Measurements from ENCODE around the gene SLC2A6.

SLC2A6 gene

GRCh38 chr9:133495327-133496293 is 16.7 kb upstream of the SLC2A6 start:
- H3K4me3 Mint-ChIP-seq = no peak overlapping the region
- no peak overlapping the region for H3K27ac Mint-ChIP-seq
- ATAC-seq (replicated peaks) = no peak
- H3K27me3 Mint-ChIP-seq = peaks cover 26 to 35% of the 10 kb centered on the region in 2 donors
- H3K4me1 Mint-ChIP-seq (ENCODE audit: low read depth in 2 of 2) = no peaks in the 10 kb centered on the region
- no peaks in the 10 kb centered on the region for H3K9me3 Mint-ChIP-seq
- H3K36me3 Mint-ChIP-seq (ENCODE audit: insufficient read depth) = no peaks in the 10 kb centered on the region
- no peak for DNase-seq

GRCh38 chr9:133494636-133495326 is 15.9 kb upstream of the SLC2A6 start:
- no peak overlapping the region for H3K27ac Mint-ChIP-seq
- H3K9me3 Mint-ChIP-seq = no peaks in the 10 kb centered on the region
- H3K36me3 Mint-ChIP-seq (ENCODE audit: insufficient read depth) = no peaks in the 10 kb centered on the region
- H3K27me3 Mint-ChIP-seq = peaks cover 26 to 35% of the 10 kb centered on the region in 2 donors
- DNase-seq = no peak
- no peak for ATAC-seq (replicated peaks)
- H3K4me3 Mint-ChIP-seq = no peak overlapping the region
- no peaks in the 10 kb centered on the region for H3K4me1 Mint-ChIP-seq (ENCODE audit: low read depth in 2 of 2)

GRCh38 chr9:133493845-133494540 is 15.1 kb upstream of the SLC2A6 start:
- Mint-ChIP-seq H3K27ac (no peak overlapping the region), H3K4me1 (ENCODE audit: low read depth in 2 of 2) (no peaks in the 10 kb centered on the region), H3K36me3 (ENCODE audit: insufficient read depth) (no peaks in the 10 kb centered on the region), H3K27me3 (peaks cover 31 to 42% of the 10 kb centered on the region in 2 donors), H3K9me3 (no peaks in the 10 kb centered on the region), H3K4me3 (no peak overlapping the region)
- DNase-seq = no peak
- ATAC-seq (replicated peaks) = no peak

GRCh38 chr9:133493428-133493827 is 14.5 kb upstream of the SLC2A6 start:
- H3K9me3 Mint-ChIP-seq = no peaks in the 10 kb centered on the region
- no peak overlapping the region for H3K4me3 Mint-ChIP-seq
- H3K4me1 Mint-ChIP-seq (ENCODE audit: low read depth in 2 of 2) = no peaks in the 10 kb centered on the region
- no peak for DNase-seq
- peaks cover 27 to 37% of the 10 kb centered on the region in 2 donors for H3K27me3 Mint-ChIP-seq
- no peak overlapping the region for H3K27ac Mint-ChIP-seq
- ATAC-seq (replicated peaks) = no peak
- H3K36me3 Mint-ChIP-seq (ENCODE audit: insufficient read depth) = no peaks in the 10 kb centered on the region

GRCh38 chr9:133492061-133493021 is 13.4 kb upstream of the SLC2A6 start:
- Mint-ChIP-seq H3K4me1 (ENCODE audit: low read depth in 2 of 2) (no peaks in the 10 kb centered on the region), H3K4me3 (no peak overlapping the region), H3K9me3 (no peaks in the 10 kb centered on the region), H3K36me3 (ENCODE audit: insufficient read depth) (no peaks in the 10 kb centered on the region), H3K27ac (no peak overlapping the region), H3K27me3 (peaks cover 16 to 33% of the 10 kb centered on the region in 2 donors)
- DNase-seq (no peak), ATAC-seq (replicated peaks) (no peak)

- peaks cover 15 to 33% of the 10 kb centered on the region in 2 donors for H3K27me3 Mint-ChIP-seq
- no peak overlapping the region for H3K4me3 Mint-ChIP-seq
- no peaks in the 10 kb centered on the region for H3K4me1 Mint-ChIP-seq (ENCODE audit: low read depth in 2 of 2)
- no peak for ATAC-seq (replicated peaks)
- H3K9me3 Mint-ChIP-seq = no peaks in the 10 kb centered on the region
- no peak overlapping the region for H3K27ac Mint-ChIP-seq
- DNase-seq = no peak
- no peaks in the 10 kb centered on the region for H3K36me3 Mint-ChIP-seq (ENCODE audit: insufficient read depth)
These were observed 12.7 kb upstream of the SLC2A6 start for GRCh38 chr9:133491656-133491925.

- peaks cover 2% of the 10 kb centered on the region in 2 donors for H3K4me1 Mint-ChIP-seq (ENCODE audit: low read depth in 2 of 2)
- no peak overlapping the region for H3K4me3 Mint-ChIP-seq
- DNase-seq = no peak
- H3K36me3 Mint-ChIP-seq (ENCODE audit: insufficient read depth) = no peaks in the 10 kb centered on the region
- no peak overlapping the region for H3K27ac Mint-ChIP-seq
- H3K9me3 Mint-ChIP-seq = no peaks in the 10 kb centered on the region
- ATAC-seq (replicated peaks) = no peak
- peaks cover 15 to 33% of the 10 kb centered on the region in 2 donors for H3K27me3 Mint-ChIP-seq
These were observed 12.2 kb upstream of the SLC2A6 start for GRCh38 chr9:133490865-133491655.

- H3K9me3 Mint-ChIP-seq = no peaks in the 10 kb centered on the region
- H3K4me3 Mint-ChIP-seq = no peak overlapping the region
- H3K27ac Mint-ChIP-seq = no peak overlapping the region
These were observed 11.3 kb upstream of the SLC2A6 start for GRCh38 chr9:133490201-133490681.

GRCh38 chr9:133489253-133490190 is 10.6 kb upstream of the SLC2A6 start:
- Mint-ChIP-seq H3K27ac (no peak overlapping the region), H3K9me3 (no peaks in the 10 kb centered on the region), H3K36me3 (ENCODE audit: insufficient read depth) (no peaks in the 10 kb centered on the region), H3K27me3 (peaks cover 15 to 33% of the 10 kb centered on the region in 2 donors), H3K4me3 (no peak overlapping the region), H3K4me1 (ENCODE audit: low read depth in 2 of 2) (peaks cover 4% of the 10 kb centered on the region in 2 donors)
- ATAC-seq (replicated peaks) = no peak
- DNase-seq = no peak

More at GRCh38 chr9:133490201-133490681, 11.3 kb upstream of the SLC2A6 start:
- no peak for DNase-seq
- H3K36me3 Mint-ChIP-seq (ENCODE audit: insufficient read depth) = no peaks in the 10 kb centered on the region
- peaks cover 4% of the 10 kb centered on the region in 2 donors for H3K4me1 Mint-ChIP-seq (ENCODE audit: low read depth in 2 of 2)
- ATAC-seq (replicated peaks) = no peak
- H3K27me3 Mint-ChIP-seq = peaks cover 15 to 33% of the 10 kb centered on the region in 2 donors

GRCh38 chr9:133488686-133489252 is 9.9 kb upstream of the SLC2A6 start:
- DNase-seq (no peak), ATAC-seq (replicated peaks) (no peak)
- peaks cover 15 to 32% of the 10 kb centered on the region in 2 donors for H3K27me3 Mint-ChIP-seq
- no peaks in the 10 kb centered on the region for H3K9me3 Mint-ChIP-seq
- no peak overlapping the region for H3K27ac Mint-ChIP-seq
- H3K4me1 Mint-ChIP-seq (ENCODE audit: low read depth in 2 of 2) = peaks cover 4% of the 10 kb centered on the region in 2 donors
- H3K4me3 Mint-ChIP-seq = no peak overlapping the region
- H3K36me3 Mint-ChIP-seq (ENCODE audit: insufficient read depth) = no peaks in the 10 kb centered on the region

- H3K9me3 Mint-ChIP-seq = no peaks in the 10 kb centered on the region
These were observed 8.4 kb upstream of the SLC2A6 start for GRCh38 chr9:133487331-133487725.

More at GRCh38 chr9:133487331-133487725, 8.4 kb upstream of the SLC2A6 start:
- H3K36me3 Mint-ChIP-seq (ENCODE audit: insufficient read depth) = no peaks in the 10 kb centered on the region
- H3K27me3 Mint-ChIP-seq = peaks cover 15 to 19% of the 10 kb centered on the region in 2 donors
- H3K4me3 Mint-ChIP-seq = no peak overlapping the region
- H3K4me1 Mint-ChIP-seq (ENCODE audit: low read depth in 2 of 2) = peaks cover 4% of the 10 kb centered on the region in 2 donors
- ATAC-seq (replicated peaks) = no peak
- no peak for DNase-seq
- H3K27ac Mint-ChIP-seq = no peak overlapping the region

Data from effector memory CD8-positive, alpha-beta T cell (primary cell).